ENCODE measurements around the gene PDXDC1. TPM values are rescaled to one million over a fixed set of nuclear protein-coding genes. Genes with fewer than 3 reads are reported as not detected.
"Not testable (repeated sequence)": the region's sequence is repeated elsewhere in the genome, so short reads cannot be mapped to it uniquely, and the experiment has no call there.

Gene PDXDC1
- total and polyA plus RNA-seq, 9 of the 15 experiments (the other 6 are each of a cell fraction or from before 2014, with no cell fraction given), result 5.1 to 95.4 (median 45.8) TPM

GRCh38 chr16:14974656-14975417, at the start of gene PDXDC1 (continued):
- TF ChIP-seq SOX6 (IDR thresholded peaks at IDR 0.05) (peak; percentile 47), TOE1 (IDR thresholded peaks at IDR 0.05; ENCODE audit: borderline replicate concordance) (peak; percentile 98), CREB1 (CRISPR knock-in tag; IDR thresholded peaks at IDR 0.05) (peak; percentile 67; the same call in 1 of the 2 replicates), ZBTB9 (CRISPR knock-in tag; IDR thresholded peaks at IDR 0.05) (peak; percentile 71; the same call in 1 of the 2 replicates), ATF1 (tag; IDR thresholded peaks at IDR 0.05) (peak; percentile 81), KLF1 (tag; IDR thresholded peaks at IDR 0.05) (peak; percentile 77), ETS1 (conservative IDR thresholded peaks at IDR 0.05; ENCODE audit: control insufficient read depth, low read depth, low read length) (peak; percentile 36; the same call in 1 of the 2 replicates), PHF21A (IDR thresholded peaks at IDR 0.05; ENCODE audit: borderline replicate concordance, low read depth) (0 out of 2 replicates have a peak, but pooled peaks have one; percentile 27), NRF1 (conservative IDR thresholded peaks at IDR 0.05 in 1 of 2, IDR thresholded peaks at IDR 0.05 in 1 of 2) (peak; percentile 97), TCF7L2 (IDR thresholded peaks at IDR 0.05; ENCODE audit: low read depth, low read length) (peak; percentile 84)
- not testable (repeated sequence) for TF ChIP-seq TOE1 (CRISPR knock-in tag; IDR thresholded peaks at IDR 0.05; ENCODE audit: borderline replicate concordance, low read depth); CREB1 (IDR thresholded peaks at IDR 0.05); ATF1 (CRISPR knock-in tag; IDR thresholded peaks at IDR 0.05)
- TF ChIP-seq, protein P1, sequence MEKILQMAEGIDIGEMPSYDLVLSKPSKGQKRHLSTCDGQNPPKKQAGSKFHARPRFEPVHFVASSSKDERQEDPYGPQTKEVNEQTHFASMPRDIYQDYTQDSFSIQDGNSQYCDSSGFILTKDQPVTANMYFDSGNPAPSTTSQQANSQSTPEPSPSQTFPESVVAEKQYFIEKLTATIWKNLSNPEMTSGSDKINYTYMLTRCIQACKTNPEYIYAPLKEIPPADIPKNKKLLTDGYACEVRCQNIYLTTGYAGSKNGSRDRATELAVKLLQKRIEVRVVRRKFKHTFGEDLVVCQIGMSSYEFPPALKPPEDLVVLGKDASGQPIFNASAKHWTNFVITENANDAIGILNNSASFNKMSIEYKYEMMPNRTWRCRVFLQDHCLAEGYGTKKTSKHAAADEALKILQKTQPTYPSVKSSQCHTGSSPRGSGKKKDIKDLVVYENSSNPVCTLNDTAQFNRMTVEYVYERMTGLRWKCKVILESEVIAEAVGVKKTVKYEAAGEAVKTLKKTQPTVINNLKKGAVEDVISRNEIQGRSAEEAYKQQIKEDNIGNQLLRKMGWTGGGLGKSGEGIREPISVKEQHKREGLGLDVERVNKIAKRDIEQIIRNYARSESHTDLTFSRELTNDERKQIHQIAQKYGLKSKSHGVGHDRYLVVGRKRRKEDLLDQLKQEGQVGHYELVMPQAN (IDR thresholded peaks at IDR 0.05; ENCODE audit: borderline replicate concordance), result 0 out of 2 replicates have a peak, but pooled peaks have one; percentile 30
- TF ChIP-seq, protein P2, sequence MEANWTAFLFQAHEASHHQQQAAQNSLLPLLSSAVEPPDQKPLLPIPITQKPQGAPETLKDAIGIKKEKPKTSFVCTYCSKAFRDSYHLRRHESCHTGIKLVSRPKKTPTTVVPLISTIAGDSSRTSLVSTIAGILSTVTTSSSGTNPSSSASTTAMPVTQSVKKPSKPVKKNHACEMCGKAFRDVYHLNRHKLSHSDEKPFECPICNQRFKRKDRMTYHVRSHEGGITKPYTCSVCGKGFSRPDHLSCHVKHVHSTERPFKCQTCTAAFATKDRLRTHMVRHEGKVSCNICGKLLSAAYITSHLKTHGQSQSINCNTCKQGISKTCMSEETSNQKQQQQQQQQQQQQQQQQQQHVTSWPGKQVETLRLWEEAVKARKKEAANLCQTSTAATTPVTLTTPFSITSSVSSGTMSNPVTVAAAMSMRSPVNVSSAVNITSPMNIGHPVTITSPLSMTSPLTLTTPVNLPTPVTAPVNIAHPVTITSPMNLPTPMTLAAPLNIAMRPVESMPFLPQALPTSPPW (CRISPR knock-in tag; IDR thresholded peaks at IDR 0.05), result peak; percentile 72
- TF ChIP-seq, protein P3, sequence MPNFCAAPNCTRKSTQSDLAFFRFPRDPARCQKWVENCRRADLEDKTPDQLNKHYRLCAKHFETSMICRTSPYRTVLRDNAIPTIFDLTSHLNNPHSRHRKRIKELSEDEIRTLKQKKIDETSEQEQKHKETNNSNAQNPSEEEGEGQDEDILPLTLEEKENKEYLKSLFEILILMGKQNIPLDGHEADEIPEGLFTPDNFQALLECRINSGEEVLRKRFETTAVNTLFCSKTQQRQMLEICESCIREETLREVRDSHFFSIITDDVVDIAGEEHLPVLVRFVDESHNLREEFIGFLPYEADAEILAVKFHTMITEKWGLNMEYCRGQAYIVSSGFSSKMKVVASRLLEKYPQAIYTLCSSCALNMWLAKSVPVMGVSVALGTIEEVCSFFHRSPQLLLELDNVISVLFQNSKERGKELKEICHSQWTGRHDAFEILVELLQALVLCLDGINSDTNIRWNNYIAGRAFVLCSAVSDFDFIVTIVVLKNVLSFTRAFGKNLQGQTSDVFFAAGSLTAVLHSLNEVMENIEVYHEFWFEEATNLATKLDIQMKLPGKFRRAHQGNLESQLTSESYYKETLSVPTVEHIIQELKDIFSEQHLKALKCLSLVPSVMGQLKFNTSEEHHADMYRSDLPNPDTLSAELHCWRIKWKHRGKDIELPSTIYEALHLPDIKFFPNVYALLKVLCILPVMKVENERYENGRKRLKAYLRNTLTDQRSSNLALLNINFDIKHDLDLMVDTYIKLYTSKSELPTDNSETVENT (CRISPR knock-in tag; IDR thresholded peaks at IDR 0.05), result peak; percentile 87

Measured in K562 (cell line).